Measurements from ENCODE around the gene AAK1. TPM values are rescaled to one million over a fixed set of nuclear protein-coding genes. Genes with fewer than 3 reads are reported as not detected.

AAK1 gene
- total RNA-seq, 6 experiments from 2014 or later: 96.6 to 123 (median 108) TPM

- peak overlapping the region; percentile 61 for H3K4me3 Mint-ChIP-seq
- DNase-seq: peak; percentile 47
- no peak for TF ChIP-seq CTCF (IDR thresholded peaks at IDR 0.05)
- peaks cover 15% of the 10 kb centered on the region for H3K36me3 Mint-ChIP-seq (ENCODE audit: low read depth)
- H3K27ac Mint-ChIP-seq: peak overlapping the region; percentile 89
- no peaks in the 10 kb centered on the region for H3K9me3 Mint-ChIP-seq
- H3K27me3 Mint-ChIP-seq (ENCODE audit: insufficient read depth): peaks cover 3% of the 10 kb centered on the region; the same call in 1 of the 2 replicates
- H3K4me1 Mint-ChIP-seq (ENCODE audit: low read depth): peaks cover 86% of the 10 kb centered on the region
These were observed 61.6 kb downstream of the AAK1 start for GRCh38 chr2:69581774-69582581.

DNA sequence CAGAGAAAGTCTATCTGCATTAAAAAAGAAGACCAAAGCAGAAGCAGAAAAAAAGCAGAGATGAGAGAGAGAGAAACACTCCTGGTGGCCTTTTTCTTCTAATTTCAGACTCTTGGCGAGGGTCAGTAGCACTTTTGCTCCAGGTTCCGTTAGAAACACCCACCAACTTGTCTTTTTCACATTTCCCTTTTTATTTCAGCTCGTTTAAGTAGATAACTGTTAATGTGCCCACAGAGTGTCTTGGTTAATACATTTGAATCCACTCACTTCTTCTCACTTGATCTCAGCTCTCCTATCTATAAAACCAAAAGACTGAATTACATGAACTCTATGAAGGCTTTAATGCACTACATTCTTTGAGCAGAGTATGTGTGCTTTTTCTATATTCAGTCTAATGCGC, 63.1 kb downstream of the AAK1 start:
- H3K27ac Mint-ChIP-seq: peak overlapping the region; percentile 4
- TF ChIP-seq CTCF (IDR thresholded peaks at IDR 0.05): no peak
- H3K4me1 Mint-ChIP-seq (ENCODE audit: low read depth): peaks cover 91% of the 10 kb centered on the region
- no peak for DNase-seq
- H3K4me3 Mint-ChIP-seq: no peak overlapping the region
- H3K27me3 Mint-ChIP-seq (ENCODE audit: insufficient read depth): peaks cover 3% of the 10 kb centered on the region; the same call in 1 of the 2 replicates
- peaks cover 9% of the 10 kb centered on the region for H3K36me3 Mint-ChIP-seq (ENCODE audit: low read depth)
- no peaks in the 10 kb centered on the region for H3K9me3 Mint-ChIP-seq

DNA sequence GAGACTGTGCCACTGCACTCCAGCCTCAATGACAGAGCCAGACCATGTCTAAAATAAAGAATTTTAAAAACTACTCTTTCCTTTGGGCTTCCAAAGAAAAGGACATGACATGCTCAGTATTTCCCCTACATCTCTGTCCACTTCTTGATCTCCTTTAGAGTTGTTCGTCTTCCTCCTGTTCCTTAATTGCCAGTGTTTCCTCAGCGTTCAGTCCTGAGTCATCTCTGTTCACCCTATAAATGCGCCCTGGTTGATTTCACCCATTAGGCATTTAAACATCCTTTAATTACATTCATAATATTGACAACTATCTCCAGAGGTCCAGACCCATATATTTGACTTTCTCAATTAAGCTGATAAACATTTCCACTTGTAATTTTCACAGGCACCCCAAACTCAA, 64.0 kb downstream of the AAK1 start:
- Mint-ChIP-seq H3K27ac (peak overlapping the region; percentile 74), H3K27me3 (ENCODE audit: insufficient read depth) (peaks cover 3% of the 10 kb centered on the region; the same call in 1 of the 2 replicates), H3K4me3 (peak overlapping the region; percentile 54), H3K4me1 (ENCODE audit: low read depth) (peaks cover 85% of the 10 kb centered on the region), H3K36me3 (ENCODE audit: low read depth) (peaks cover 10% of the 10 kb centered on the region; the same call in 1 of the 2 replicates), H3K9me3 (no peaks in the 10 kb centered on the region)
- DNase-seq: peak; percentile 48
- TF ChIP-seq CTCF (IDR thresholded peaks at IDR 0.05): no peak

- H3K27me3 Mint-ChIP-seq (ENCODE audit: insufficient read depth): peaks cover 4% of the 10 kb centered on the region; the same call in 1 of the 2 replicates
- peaks cover 16% of the 10 kb centered on the region; the same call in 1 of the 2 replicates for H3K36me3 Mint-ChIP-seq (ENCODE audit: low read depth)
- no peaks in the 10 kb centered on the region for H3K9me3 Mint-ChIP-seq
- H3K27ac Mint-ChIP-seq: peak overlapping the region; percentile 62
- H3K4me1 Mint-ChIP-seq (ENCODE audit: low read depth): peaks cover 82% of the 10 kb centered on the region
- peak overlapping the region; percentile 46 for H3K4me3 Mint-ChIP-seq
- no peak for TF ChIP-seq CTCF (IDR thresholded peaks at IDR 0.05)
- no peak for DNase-seq
These were observed 65.4 kb downstream of the AAK1 start for GRCh38 chr2:69578198-69578540.

GRCh38 chr2:69577467-69578197, 65.9 kb downstream of the AAK1 start:
- H3K27me3 Mint-ChIP-seq (ENCODE audit: insufficient read depth): peaks cover 4% of the 10 kb centered on the region; the same call in 1 of the 2 replicates
- H3K4me1 Mint-ChIP-seq (ENCODE audit: low read depth): peaks cover 82% of the 10 kb centered on the region
- H3K9me3 Mint-ChIP-seq: no peaks in the 10 kb centered on the region
- no peak overlapping the region for H3K4me3 Mint-ChIP-seq
- no peak for TF ChIP-seq CTCF (IDR thresholded peaks at IDR 0.05)
- peak overlapping the region; percentile 62; the same call in 1 of the 2 replicates for H3K27ac Mint-ChIP-seq
- H3K36me3 Mint-ChIP-seq (ENCODE audit: low read depth): peaks cover 21% of the 10 kb centered on the region; the same call in 1 of the 2 replicates
- DNase-seq: no peak

Data from HFFc6 (cell line).